Immature natural killer cell (primary cell): ENCODE results near the gene D2HGDH. TPM values are rescaled to one million over a fixed set of nuclear protein-coding genes. Genes with fewer than 3 reads are reported as not detected.
A peak's percentile ranks its signal among the peaks of the same experiment; 100 is the strongest.

Experiments
- DNase-seq, 3 donors: peaks; one replicate each; pipeline ENCODE4 v3.0.0; 2022; ENCODE audit warnings: mixed read lengths in 1 of 3
- H3K27ac Mint-ChIP-seq, 6 donors: one replicate each; pipeline ENCODE4 v1.8.0; 2020; ENCODE audit warnings: mixed read lengths in 6 of 6, mild to moderate bottlenecking in 5 of 6, inconsistent platforms in 4 of 6, moderate library complexity in 3 of 6
- H3K27me3 Mint-ChIP-seq, 3 donors: one replicate each; pipeline ENCODE4 v1.8.0; 2020 to 2021; ENCODE audit warnings: low read depth in 3 of 3, mild to moderate bottlenecking in 3 of 3, mixed read lengths in 3 of 3, moderate library complexity in 3 of 3, inconsistent platforms in 1 of 3
- H3K36me3 Mint-ChIP-seq, 3 donors: one replicate each; pipeline ENCODE4 v1.8.0; 2020; ENCODE audit warnings: mixed read lengths in 3 of 3, inconsistent platforms in 2 of 3, mild to moderate bottlenecking in 2 of 3
- H3K4me1 Mint-ChIP-seq, 2 donors: one replicate each; pipeline ENCODE4 v1.8.0; 2020; ENCODE audit warnings: inconsistent platforms in 2 of 2, mild to moderate bottlenecking in 2 of 2, mixed read lengths in 2 of 2, moderate library complexity in 1 of 2
- H3K4me3 Mint-ChIP-seq, 5 donors: one replicate each; pipeline ENCODE4 v1.8.0; 2020; ENCODE audit warnings: mild to moderate bottlenecking in 5 of 5, mixed read lengths in 5 of 5, inconsistent platforms in 3 of 5, moderate library complexity in 3 of 5
- H3K9me3 Mint-ChIP-seq, 6 donors: one replicate each; pipeline ENCODE4 v1.8.0; 2020; ENCODE audit warnings: mild to moderate bottlenecking in 6 of 6, mixed read lengths in 6 of 6, inconsistent platforms in 4 of 6, moderate library complexity in 3 of 6
- polyA plus RNA-seq, 3 donors: library from polyadenylated mRNA; unstranded; fragments of 300-500 nt; fragmentation: Illumina TruSeq; gene quantifications; one replicate each; pipeline ENCODE4 v1.2.3, GENCODE V29; 2021

The D2HGDH gene
- polyA plus RNA-seq, 3 donors from 2014 or later, result 0.49 to 2.9 (median 1.5) TPM

DNA sequence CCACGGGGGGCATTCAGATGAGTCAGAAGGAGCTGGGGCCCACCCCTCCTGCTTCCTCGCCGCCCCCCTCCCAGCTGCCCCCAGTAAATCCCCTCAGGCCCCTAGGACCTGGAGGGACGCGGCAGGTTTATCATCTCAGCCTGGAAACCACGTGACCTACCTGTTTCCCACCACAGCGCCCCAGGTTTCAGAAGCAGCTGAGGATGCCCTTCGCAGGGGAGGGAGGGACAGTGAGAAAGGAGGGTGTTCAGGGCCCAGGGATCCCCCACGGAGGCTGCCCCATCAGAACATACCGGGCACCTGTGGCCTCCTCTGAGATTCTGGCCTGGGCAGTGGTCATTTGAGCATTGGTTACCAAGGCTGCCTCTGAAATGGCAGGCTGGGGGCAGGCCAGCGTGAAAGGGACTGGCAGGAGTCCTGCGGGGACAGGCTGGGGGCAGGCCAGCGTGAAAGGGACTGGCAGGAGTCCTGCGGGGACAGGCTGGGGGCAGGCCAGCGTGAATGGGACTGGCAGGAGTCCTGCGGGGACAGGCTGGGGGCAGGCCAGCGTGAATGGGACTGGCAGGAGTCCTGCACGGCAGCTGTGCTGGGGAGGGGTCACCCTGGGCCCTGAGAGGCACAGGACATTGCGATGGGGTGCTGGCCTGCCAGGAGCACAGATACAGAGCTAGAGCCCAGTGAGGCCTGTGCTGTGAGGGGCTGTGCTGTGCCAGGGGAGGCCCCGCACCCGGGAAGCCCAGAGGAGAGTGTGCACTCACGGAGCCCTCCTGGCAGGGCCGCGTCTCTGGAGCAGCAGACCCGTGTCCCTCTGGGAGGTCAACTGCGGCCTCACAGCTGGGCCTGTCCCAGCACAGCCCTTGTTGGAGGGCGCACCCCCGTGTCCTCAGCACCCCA is 76.1 kb downstream of the D2HGDH start:
- H3K27me3 Mint-ChIP-seq, result peaks cover 0 to 8% (median 2%) of the 10 kb centered on the region in 3 donors
- no peak overlapping the region for H3K27ac Mint-ChIP-seq
- H3K4me1 Mint-ChIP-seq, result no peaks in the 10 kb centered on the region
- H3K36me3 Mint-ChIP-seq, result no peaks in the 10 kb centered on the region
- H3K9me3 Mint-ChIP-seq, result no peaks in the 10 kb centered on the region
- DNase-seq, result no peak
- no peak overlapping the region for H3K4me3 Mint-ChIP-seq

DNA sequence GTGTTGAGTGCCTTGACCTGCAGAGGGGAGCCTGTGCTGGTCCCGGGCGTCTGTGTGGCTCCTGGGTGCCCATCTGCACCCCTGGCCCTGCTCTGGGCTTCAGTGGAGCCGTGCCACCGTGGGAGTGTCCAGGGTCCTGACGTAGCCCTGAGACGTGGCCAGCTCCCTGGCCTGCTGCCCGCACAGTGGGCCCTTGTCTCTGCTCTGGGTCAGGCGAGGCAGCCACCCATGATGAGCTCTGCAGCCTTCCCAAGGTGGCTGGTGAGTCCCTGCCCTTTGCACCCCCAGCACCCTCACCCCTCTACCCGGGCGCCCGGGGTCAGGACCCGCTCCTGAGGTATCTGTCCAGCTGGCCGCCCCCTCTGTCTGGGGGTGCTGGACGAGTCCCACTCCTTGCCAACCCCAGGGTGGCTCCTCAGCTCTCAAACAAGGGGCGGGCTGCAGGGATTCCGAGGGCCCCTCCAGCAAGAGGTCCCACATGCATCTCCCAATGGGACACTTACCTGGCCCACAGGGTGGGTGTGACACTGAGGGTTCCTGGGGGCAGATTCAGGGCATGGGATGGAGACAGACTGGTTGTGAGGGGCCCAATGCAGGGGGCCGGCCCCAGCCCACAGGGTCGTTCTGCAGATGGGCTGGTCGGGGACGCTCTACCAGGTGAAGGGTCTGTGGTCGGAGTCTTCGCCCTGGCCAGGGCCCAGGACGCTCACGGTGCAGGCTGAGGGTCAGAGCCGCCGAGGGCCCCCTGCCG is 76.9 kb downstream of the D2HGDH start:
- no peaks in the 10 kb centered on the region for H3K9me3 Mint-ChIP-seq
- H3K27ac Mint-ChIP-seq, result peak overlapping the region in 1 of 6 donors; percentile 56
- no peak for DNase-seq
- no peaks in the 10 kb centered on the region for H3K36me3 Mint-ChIP-seq
- no peak overlapping the region for H3K4me3 Mint-ChIP-seq
- H3K27me3 Mint-ChIP-seq, result peaks cover 0 to 8% (median 2%) of the 10 kb centered on the region in 3 donors
- no peaks in the 10 kb centered on the region for H3K4me1 Mint-ChIP-seq

DNA sequence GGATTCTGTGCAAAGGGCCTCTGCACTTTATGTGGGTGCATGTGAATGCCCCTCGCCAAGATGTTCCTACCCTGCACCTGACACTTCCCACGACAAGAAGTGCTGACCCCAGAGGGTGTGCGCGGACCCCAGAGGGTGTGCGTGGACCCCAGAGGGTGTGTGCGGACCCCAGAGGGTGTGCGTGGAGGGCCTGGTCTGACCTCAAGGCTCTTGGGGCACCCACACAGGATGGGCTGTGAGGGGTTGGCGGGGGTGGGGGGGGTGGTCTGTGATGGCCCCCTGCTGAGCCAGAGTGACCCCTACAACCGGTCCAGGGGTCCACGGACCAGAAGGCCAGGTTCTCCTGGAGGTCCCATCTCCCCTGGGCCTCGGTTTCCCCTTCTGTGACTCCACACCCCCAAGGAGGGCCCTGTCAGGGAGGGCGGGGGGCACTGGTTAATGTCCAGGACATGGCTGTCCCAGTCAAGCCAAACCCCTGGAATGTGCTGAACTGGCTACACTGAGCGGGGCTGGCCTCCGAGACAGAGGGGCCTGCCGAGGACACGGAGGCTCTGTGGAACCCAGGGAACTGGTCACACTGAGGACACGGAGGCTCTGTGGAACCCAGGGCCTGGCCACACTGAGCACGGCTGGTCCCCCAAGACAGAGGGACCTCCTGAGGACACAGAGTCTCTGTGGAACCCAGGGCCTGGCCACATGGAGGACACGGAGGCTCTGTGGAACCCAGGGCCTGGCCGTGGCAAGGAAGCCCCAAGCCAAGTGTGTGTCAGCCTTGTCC is 77.7 kb downstream of the D2HGDH start:
- H3K4me3 Mint-ChIP-seq, result no peak overlapping the region
- peak overlapping the region in 1 of 6 donors; percentile 56 for H3K27ac Mint-ChIP-seq
- H3K4me1 Mint-ChIP-seq, result peaks cover 0 to under 1% of the 10 kb centered on the region in 2 donors
- H3K27me3 Mint-ChIP-seq, result peaks cover 0 to 8% (median 2%) of the 10 kb centered on the region in 3 donors
- no peaks in the 10 kb centered on the region for H3K36me3 Mint-ChIP-seq
- no peak for DNase-seq
- no peaks in the 10 kb centered on the region for H3K9me3 Mint-ChIP-seq

DNA sequence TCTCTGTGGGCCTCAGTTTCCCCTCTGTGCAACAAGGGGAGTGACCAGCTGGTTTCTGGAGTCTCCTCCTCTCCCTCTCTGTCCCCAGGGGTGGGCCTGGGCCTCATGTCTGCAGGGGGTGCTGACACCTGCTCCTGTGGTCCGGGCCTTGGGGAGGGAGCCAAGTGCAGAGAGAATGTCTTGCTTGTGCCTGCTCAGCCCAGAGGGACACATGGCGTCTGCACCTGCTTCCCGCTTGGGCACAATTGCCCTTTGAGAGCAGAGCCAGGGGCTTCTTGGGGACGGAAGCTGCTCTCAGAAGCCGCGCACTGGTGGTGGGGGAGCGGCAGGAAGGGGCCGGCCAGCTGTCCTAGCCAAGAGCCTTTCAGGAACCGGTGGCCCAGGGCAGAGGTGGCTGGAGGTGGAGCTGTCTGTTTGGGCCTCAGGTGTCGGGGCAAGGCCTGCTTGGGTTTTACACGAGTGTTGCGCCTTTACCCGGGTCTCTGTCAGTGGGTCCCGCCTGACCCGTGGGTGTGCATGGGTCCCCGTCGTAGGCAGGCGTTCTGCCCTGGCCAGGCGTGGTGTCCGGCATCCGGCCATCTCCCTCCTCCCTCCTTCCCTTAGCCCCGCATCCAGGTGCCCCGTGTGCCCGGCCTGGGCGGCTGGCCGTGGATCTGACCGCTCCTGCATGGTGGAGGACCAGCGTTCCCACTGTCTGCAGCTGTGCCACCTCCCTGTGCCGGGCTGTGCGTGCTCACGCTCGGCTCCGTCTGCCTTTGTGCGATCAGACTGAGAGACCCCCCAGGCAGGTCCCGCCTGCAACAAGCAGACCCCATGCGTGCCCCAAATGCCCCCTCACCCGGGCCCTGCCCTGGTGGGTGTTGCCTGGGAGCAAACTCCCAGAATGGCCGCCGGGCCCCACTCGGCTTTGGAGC is 78.6 kb downstream of the D2HGDH start:
- Mint-ChIP-seq H3K4me1 (peaks cover 4 to 7% of the 10 kb centered on the region in 2 donors), H3K36me3 (no peaks in the 10 kb centered on the region), H3K27me3 (peaks cover 3 to 11% (median 5%) of the 10 kb centered on the region in 3 donors), H3K9me3 (no peaks in the 10 kb centered on the region), H3K27ac (no peak overlapping the region), H3K4me3 (no peak overlapping the region)
- DNase-seq, result no peak

DNA sequence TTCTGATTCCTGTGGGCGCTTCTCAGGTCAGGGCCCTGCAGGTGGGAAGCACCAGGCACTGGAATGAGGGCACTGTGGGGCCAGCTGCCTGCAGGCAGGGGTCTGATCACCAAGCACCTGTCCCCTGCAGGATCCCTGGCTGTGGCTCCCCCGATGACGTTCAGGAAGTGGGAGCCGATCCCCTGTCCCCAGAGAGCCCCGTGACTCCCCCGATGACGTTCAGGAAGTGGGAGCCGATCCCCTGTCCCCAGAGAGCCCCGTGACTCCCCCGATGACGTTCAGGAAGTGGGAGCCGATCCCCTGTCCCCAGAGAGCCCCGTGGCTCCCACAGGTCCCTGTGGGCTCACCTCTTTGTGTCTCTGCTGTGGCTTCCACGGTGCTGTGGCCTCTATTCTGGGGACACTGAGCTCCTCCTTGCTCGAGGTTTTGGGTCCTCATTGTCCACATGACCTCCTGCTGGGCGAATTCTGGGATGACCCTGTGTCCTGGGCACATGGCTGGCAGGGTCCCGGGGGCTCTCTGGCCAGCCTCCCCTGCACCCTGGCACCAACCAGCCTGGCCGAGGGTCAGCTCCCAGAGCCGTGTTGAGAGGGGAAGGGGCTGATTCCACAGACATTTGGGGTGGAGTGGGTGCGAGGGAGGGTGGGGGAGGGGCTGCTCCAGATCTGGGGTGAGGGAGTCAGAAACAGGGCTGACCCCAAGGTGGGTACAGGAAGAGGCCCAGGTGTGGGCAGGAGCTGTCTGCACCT is 79.4 kb downstream of the D2HGDH start:
- Mint-ChIP-seq H3K4me3 (no peak overlapping the region), H3K36me3 (no peaks in the 10 kb centered on the region), H3K4me1 (peaks cover 4 to 7% of the 10 kb centered on the region in 2 donors), H3K27ac (peak overlapping the region in 1 of 6 donors; percentile 31), H3K27me3 (peaks cover 3 to 11% (median 5%) of the 10 kb centered on the region in 3 donors), H3K9me3 (no peaks in the 10 kb centered on the region)
- peak in 2 of 3 donors; percentile 22 to 59 for DNase-seq

DNA sequence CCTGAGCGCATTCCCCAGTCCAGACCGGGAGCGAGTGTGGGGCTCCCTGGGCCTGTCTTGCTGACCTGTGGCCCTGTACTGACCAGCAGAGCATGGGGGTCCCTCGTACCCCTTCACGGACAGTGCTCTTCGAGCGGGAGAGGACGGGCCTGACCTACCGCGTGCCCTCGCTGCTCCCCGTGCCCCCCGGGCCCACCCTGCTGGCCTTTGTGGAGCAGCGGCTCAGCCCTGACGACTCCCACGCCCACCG is 79.9 kb downstream of the D2HGDH start:
- Mint-ChIP-seq H3K9me3 (no peaks in the 10 kb centered on the region), H3K36me3 (no peaks in the 10 kb centered on the region), H3K4me1 (peaks cover 4 to 7% of the 10 kb centered on the region in 2 donors), H3K27ac (no peak overlapping the region), H3K27me3 (peaks cover 3 to 9% (median 5%) of the 10 kb centered on the region in 3 donors), H3K4me3 (no peak overlapping the region)
- no peak for DNase-seq

DNA sequence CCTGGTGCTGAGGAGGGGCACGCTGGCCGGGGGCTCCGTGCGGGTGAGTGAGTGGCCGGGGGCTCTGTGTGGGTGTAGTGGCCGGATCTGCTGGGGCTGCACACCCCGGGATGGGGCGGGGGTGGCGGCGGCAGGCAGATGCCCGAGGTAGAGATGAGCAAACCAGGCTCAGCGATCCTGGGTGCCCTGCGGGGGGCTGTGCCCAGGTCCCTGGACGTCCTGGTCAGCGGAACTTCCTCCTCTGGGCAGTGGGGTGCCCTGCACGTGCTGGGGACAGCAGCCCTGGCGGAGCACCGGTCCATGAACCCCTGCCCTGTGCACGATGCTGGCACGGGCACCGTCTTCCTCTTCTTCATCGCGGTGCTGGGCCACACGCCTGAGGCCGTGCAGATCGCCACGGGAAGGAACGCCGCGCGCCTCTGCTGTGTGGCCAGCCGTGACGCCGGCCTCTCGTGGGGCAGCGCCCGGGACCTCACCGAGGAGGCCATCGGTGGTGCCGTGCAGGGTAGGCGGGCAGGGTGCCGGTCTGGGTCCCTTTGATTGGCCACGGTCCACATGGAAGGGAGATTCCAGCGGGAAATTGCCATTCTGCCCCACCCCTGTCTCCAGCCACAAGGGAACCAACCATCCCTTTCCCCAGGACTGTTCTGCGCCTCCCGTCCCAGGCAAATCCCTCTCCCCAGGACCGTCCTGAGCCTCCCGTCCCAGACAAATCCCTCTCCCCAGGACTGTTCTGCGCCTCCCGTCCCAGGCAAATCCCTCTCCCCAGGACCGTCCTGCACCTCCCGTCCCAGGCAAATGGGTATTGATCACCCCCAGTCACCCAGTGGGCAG is 80.4 kb downstream of the D2HGDH start:
- H3K27me3 Mint-ChIP-seq, result peaks cover 3 to 8% (median 5%) of the 10 kb centered on the region in 3 donors
- DNase-seq, result no peak
- H3K4me3 Mint-ChIP-seq, result no peak overlapping the region
- H3K27ac Mint-ChIP-seq, result peak overlapping the region in 1 of 6 donors; percentile 54
- H3K36me3 Mint-ChIP-seq, result no peaks in the 10 kb centered on the region
- H3K9me3 Mint-ChIP-seq, result no peaks in the 10 kb centered on the region
- H3K4me1 Mint-ChIP-seq, result peaks cover 4 to 7% of the 10 kb centered on the region in 2 donors

DNA sequence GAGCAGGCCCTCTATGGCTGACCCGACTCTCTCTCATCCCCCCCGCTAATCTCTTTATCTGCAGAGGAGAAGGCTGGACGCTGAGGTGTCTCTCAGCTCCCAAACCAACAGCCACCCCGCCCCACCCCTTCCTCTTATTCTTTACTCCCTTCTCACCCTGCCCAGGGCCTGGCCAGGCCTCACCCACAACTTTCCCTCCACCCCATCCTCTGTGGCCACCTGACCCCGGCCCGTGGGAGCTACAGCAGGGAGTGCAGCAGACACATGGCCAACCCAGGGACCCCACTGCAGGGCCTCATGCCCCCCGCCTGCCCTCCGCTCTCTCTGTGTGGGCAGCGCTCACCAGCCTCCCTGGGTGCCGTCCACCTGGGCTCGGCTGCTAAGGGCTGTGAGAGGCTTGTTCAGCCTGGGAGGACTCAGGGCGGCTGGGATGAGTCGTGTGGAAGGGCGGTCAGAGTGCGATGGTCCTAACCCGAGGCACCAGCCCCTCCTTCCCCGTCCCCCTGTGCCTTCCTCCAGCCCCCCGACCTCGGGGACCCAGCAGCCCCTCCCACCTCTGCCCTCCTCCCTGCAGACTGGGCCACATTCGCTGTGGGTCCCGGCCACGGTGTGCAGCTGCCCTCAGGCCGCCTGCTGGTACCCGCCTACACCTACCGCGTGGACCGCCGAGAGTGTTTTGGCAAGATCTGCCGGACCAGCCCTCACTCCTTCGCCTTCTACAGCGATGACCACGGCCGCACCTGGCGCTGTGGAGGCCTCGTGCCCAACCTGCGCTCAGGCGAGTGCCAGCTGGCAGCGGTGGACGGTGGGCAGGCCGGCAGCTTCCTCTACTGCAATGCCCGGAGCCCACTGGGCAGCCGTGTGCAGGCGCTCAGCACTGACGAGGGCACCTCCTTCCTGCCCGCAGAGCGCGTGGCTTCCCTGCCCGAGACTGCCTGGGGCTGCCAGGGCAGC is 81.3 kb downstream of the D2HGDH start:
- Mint-ChIP-seq H3K27me3 (peaks cover 3 to 8% (median 5%) of the 10 kb centered on the region in 3 donors), H3K4me3 (no peak overlapping the region), H3K27ac (peak overlapping the region in 2 of 6 donors; percentile 45 to 54), H3K36me3 (no peaks in the 10 kb centered on the region), H3K9me3 (no peaks in the 10 kb centered on the region), H3K4me1 (peaks cover 4 to 7% of the 10 kb centered on the region in 2 donors)
- no peak for DNase-seq

DNA sequence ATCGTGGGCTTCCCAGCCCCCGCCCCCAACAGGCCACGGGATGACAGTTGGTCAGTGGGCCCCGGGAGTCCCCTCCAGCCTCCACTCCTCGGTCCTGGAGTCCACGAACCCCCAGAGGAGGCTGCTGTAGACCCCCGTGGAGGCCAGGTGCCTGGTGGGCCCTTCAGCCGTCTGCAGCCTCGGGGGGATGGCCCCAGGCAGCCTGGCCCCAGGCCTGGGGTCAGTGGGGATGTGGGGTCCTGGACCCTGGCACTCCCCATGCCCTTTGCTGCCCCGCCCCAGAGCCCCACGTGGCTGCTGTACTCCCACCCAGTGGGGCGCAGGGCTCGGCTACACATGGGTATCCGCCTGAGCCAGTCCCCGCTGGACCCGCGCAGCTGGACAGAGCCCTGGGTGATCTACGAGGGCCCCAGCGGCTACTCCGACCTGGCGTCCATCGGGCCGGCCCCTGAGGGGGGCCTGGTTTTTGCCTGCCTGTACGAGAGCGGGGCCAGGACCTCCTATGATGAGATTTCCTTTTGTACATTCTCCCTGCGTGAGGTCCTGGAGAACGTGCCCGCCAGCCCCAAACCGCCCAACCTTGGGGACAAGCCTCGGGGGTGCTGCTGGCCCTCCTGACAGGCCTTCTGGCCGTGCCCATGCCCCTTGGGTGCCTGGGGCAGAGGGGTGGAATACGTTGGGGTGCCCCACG is 82.1 kb downstream of the D2HGDH start:
- Mint-ChIP-seq H3K4me1 (peaks cover 7% of the 10 kb centered on the region in 2 donors), H3K36me3 (no peaks in the 10 kb centered on the region), H3K9me3 (no peaks in the 10 kb centered on the region), H3K27ac (no peak overlapping the region), H3K4me3 (no peak overlapping the region), H3K27me3 (peaks cover 3 to 10% (median 5%) of the 10 kb centered on the region in 3 donors)
- DNase-seq, result no peak

DNA sequence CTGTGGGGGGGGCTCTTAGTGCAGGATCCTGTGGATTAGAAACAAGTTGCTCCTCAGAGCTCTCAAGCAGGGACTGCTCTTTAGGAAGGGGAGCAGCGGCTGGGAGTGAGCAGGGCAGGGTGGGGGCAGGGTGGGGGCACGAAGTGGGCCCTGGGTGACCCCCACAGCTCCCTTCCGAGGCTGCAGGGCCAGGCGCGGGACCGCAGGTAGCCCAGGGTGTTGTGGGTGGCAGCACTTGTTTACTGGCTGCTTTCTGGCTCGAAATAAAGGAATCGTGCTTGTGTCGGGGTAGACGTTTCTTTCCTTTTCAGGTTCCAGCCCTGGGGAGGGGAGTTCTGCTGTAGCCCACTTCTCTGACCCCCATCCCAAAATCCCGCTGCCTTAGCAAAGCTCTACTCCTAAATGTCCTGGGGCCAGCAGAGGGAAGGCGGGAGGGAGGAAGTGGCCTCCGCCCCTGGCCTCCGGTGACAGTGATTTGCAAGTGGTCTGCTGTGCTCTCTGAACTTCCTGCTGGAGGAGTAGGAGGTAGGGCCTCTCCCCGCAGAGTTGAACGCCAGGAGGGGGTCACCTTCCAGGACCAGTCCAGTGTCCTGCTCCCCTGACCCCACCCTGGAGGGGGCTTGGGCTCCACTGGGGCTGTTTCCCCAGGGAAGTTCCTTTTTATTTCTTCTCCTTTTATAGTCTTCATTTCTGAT is 82.8 kb downstream of the D2HGDH start:
- peak in 1 of 3 donors; percentile 14 for DNase-seq
- Mint-ChIP-seq H3K4me1 (peaks cover 7% of the 10 kb centered on the region in 2 donors), H3K27ac (peak overlapping the region in 2 of 6 donors; percentile 12 to 65)

More for the DNA sequence above, 82.8 kb downstream of the D2HGDH start:
- H3K9me3 Mint-ChIP-seq, result no peaks in the 10 kb centered on the region
- no peaks in the 10 kb centered on the region for H3K36me3 Mint-ChIP-seq
- H3K27me3 Mint-ChIP-seq, result peaks cover 3 to 12% (median 5%) of the 10 kb centered on the region in 3 donors
- H3K4me3 Mint-ChIP-seq, result peak overlapping the region in 4 of 5 donors; percentile 33 to 75 (median 62)
